Neural cell (in vitro differentiated cells): ENCODE results near the gene SLC38A3. TPM values are rescaled to one million over a fixed set of nuclear protein-coding genes. Genes with fewer than 3 reads are reported as not detected.

Source experiments
- H2AFZ ChIP-seq: fragments of 200-600, 300-800 bp; sonication (generic), shearing (Covaris generic); 2 replicates; pipeline ENCODE4 v1.6.0; 2014; ENCODE audit warnings: low read depth, mild to moderate bottlenecking, antibody characterized with exemption, low read length, moderate library complexity
- H3F3A ChIP-seq: fragments of 200-600 bp; shearing (Covaris generic); 2 replicates; pipeline ENCODE4 v1.6.1; 2016; ENCODE audit warnings: mild to moderate bottlenecking, moderate library complexity, mixed read lengths, antibody characterized with exemption, low read length; ENCODE audit not compliant: insufficient read depth, poor library complexity, severe bottlenecking
- H3K27ac ChIP-seq: fragments of 200-600, 300-800 bp; sonication (generic), shearing (Covaris generic); 2 replicates; pipeline ENCODE4 v1.5.1; 2014; ENCODE audit warnings: mild to moderate bottlenecking, low read length, moderate library complexity
- H3K27me3 ChIP-seq: fragments of 300-800, 200-600 bp; sonication (generic), shearing (Covaris generic); 2 replicates; pipeline ENCODE4 v1.6.0; 2014; ENCODE audit warnings: mild to moderate bottlenecking, low read depth, low read length, moderate library complexity; ENCODE audit not compliant: insufficient read depth
- H3K36me3 ChIP-seq: fragments of 300-800, 200-600 bp; sonication (generic), shearing (Covaris generic); 2 replicates; pipeline ENCODE4 v1.5.1; 2014; ENCODE audit warnings: mild to moderate bottlenecking, antibody characterized with exemption, low read length, moderate library complexity; ENCODE audit not compliant: insufficient read depth
- H3K4me2 ChIP-seq: fragments of 300-800, 200-600 bp; sonication (generic), shearing (Covaris generic); 2 replicates; pipeline ENCODE4 v1.6.0; 2014; ENCODE audit warnings: mild to moderate bottlenecking, low read length
- H3K4me3 ChIP-seq: fragments of 300-800, 200-600 bp; sonication (generic), shearing (Covaris generic); 2 replicates; pipeline ENCODE4 v1.5.1; 2014; ENCODE audit warnings: mild to moderate bottlenecking, low read length, moderate library complexity
- H3K79me2 ChIP-seq: fragments of 200-600 bp; shearing (Covaris generic); replicated peaks from 2 replicates; pipeline ENCODE4 v1.6.0; 2014; ENCODE audit warnings: mild to moderate bottlenecking, low read length, moderate library complexity; ENCODE audit not compliant: insufficient read depth
- H3K9ac ChIP-seq: fragments of 300-800, 200-600 bp; sonication (generic), shearing (Covaris generic); 2 replicates; pipeline ENCODE4 v1.6.1; 2016; ENCODE audit warnings: mild to moderate bottlenecking, low read length, mixed read lengths
- H3K9me2 ChIP-seq: fragments of 200-600 bp; shearing (Covaris generic); 2 replicates; pipeline ENCODE4 v1.6.1; 2016; ENCODE audit warnings: mild to moderate bottlenecking, low read length, mixed read lengths; ENCODE audit not compliant: insufficient read depth
- H3K9me3 ChIP-seq: fragments of 200-600, 300-800 bp; sonication (generic), shearing (Covaris generic); 2 replicates; pipeline ENCODE4 v1.6.1; 2016; ENCODE audit warnings: mild to moderate bottlenecking, mixed run types, low read length, moderate library complexity, mixed read lengths
- H4K20me1 ChIP-seq: fragments of 200-600 bp; shearing (Covaris generic); 2 replicates; pipeline ENCODE4 v1.6.1; 2016; ENCODE audit warnings: mild to moderate bottlenecking, mixed run types; ENCODE audit not compliant: insufficient read depth
- CTCF ChIP-seq: fragments of 450-650 bp; IDR thresholded peaks from 2 replicates; pipeline ENCODE4 v1.5.1; 2014; ENCODE audit warnings: antibody characterized with exemption, mild to moderate bottlenecking, moderate library complexity; ENCODE audit not compliant: poor library complexity, severe bottlenecking
- EP300 ChIP-seq: fragments of 450-650 bp; conservative IDR thresholded peaks from 2 replicates; pipeline ENCODE4 v1.6.1; 2014; ENCODE audit warnings: antibody characterized with exemption, mild to moderate bottlenecking, moderate library complexity; ENCODE audit not compliant: poor library complexity, severe bottlenecking
- MXI1 ChIP-seq: fragments of 450-650 bp; conservative IDR thresholded peaks from 2 replicates; pipeline ENCODE4 v1.6.1; 2014; ENCODE audit warnings: antibody characterized with exemption, mild to moderate bottlenecking; ENCODE audit not compliant: poor library complexity, severe bottlenecking
- POLR2AphosphoS5 ChIP-seq: IDR thresholded peaks from 2 replicates; pipeline ENCODE4 v1.6.1; 2012
- RAD21 ChIP-seq: fragments of 450-650 bp; conservative IDR thresholded peaks from 2 replicates; pipeline ENCODE4 v1.6.1; 2014; ENCODE audit warnings: antibody characterized with exemption, mild to moderate bottlenecking, moderate library complexity
- REST ChIP-seq: IDR thresholded peaks from 2 replicates; pipeline ENCODE4 v1.6.1; 2012; ENCODE audit warnings: borderline replicate concordance
- polyA plus RNA-seq: library from polyadenylated mRNA; depleted of rRNA; stranded (reverse); fragments of >200 nt; gene quantifications from 2 replicates; pipeline ENCODE4 v1.2.3, GENCODE V29; 2014

SLC38A3 gene
- polyA plus RNA-seq, 1 donor from 2014 or later: not detected

GRCh38 chr3:50174947-50175524 is 30.0 kb upstream of the SLC38A3 start:
- Histone ChIP-seq H3K36me3 (no peaks in the 10 kb centered on the region), H3K27ac (no peak overlapping the region), H3F3A (no peaks in the 10 kb centered on the region), H2AFZ (no peak overlapping the region), H3K79me2 (no peaks in the 10 kb centered on the region), H3K9me3 (no peaks in the 10 kb centered on the region), H3K9ac (no peak overlapping the region), H4K20me1 (no peaks in the 10 kb centered on the region), H3K4me2 (no peak overlapping the region), H3K27me3 (no peaks in the 10 kb centered on the region), H3K4me3 (no peak overlapping the region), H3K9me2 (no peaks in the 10 kb centered on the region)
- TF ChIP-seq POLR2AphosphoS5 (no peak), CTCF (no peak), EP300 (no peak), MXI1 (no peak), REST (no peak)

- H3K4me2 ChIP-seq: no peak overlapping the region
- TF ChIP-seq RAD21 (no peak), CTCF (no peak)
- H3K79me2 ChIP-seq: no peaks in the 10 kb centered on the region
- no peak overlapping the region for H2AFZ ChIP-seq
- H3F3A ChIP-seq: no peaks in the 10 kb centered on the region
- H3K36me3 ChIP-seq: no peaks in the 10 kb centered on the region
- H3K4me3 ChIP-seq: no peak overlapping the region
- H3K9me2 ChIP-seq: no peaks in the 10 kb centered on the region
- H3K9me3 ChIP-seq: no peaks in the 10 kb centered on the region
- no peak overlapping the region for H3K9ac ChIP-seq
- H4K20me1 ChIP-seq: no peaks in the 10 kb centered on the region
- H3K27me3 ChIP-seq: no peaks in the 10 kb centered on the region
- H3K27ac ChIP-seq: no peak overlapping the region
Observed at GRCh38 chr3:50177346-50177745, 27.7 kb upstream of the SLC38A3 start.
